Measurements from ENCODE around the gene RAP1GDS1. TPM values are rescaled to one million over a fixed set of nuclear protein-coding genes. Genes with fewer than 3 reads are reported as not detected.

The RAP1GDS1 gene
- total RNA-seq, 4 donors from 2014 or later, result 36.2 to 40.9 (median 37.9) TPM

DNA sequence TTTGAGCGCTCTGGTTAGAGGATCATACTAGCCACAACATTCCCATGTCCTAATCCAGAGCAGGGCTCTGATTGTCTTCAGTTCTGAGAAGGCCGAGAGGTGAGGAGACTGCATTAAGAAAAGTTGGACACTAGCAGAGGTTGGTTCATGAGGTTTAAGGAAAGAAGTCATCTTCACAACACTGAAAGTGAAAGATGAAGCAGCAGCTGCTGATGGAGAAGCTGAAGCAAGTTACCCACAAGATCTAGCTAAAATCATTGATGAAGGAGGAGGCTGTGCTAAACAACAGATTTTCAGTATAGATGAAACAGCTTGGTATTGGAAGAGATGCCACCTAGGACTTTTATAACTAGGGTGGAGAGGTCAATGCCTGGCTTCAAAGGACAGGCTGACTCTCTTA is 36.8 kb downstream of the RAP1GDS1 start:
- no peak for DNase-seq
- WGBS, 2 donors, result 92 to 99% methylated on average over 2 of the region's 2 CpGs
- H3K9me3 ChIP-seq, result no peaks in the 10 kb centered on the region
- no peak overlapping the region for H3K27ac ChIP-seq
- H3K27me3 ChIP-seq, result no peaks in the 10 kb centered on the region
- H3K4me3 ChIP-seq (replicated peaks in 1 of 3), result no peak overlapping the region
- intact Hi-C loops (cut with DNase I), result no loop called here
- H3K36me3 ChIP-seq, result peaks cover 0 to 3% of the 10 kb centered on the region in 2 donors
- TF ChIP-seq, protein P1, sequence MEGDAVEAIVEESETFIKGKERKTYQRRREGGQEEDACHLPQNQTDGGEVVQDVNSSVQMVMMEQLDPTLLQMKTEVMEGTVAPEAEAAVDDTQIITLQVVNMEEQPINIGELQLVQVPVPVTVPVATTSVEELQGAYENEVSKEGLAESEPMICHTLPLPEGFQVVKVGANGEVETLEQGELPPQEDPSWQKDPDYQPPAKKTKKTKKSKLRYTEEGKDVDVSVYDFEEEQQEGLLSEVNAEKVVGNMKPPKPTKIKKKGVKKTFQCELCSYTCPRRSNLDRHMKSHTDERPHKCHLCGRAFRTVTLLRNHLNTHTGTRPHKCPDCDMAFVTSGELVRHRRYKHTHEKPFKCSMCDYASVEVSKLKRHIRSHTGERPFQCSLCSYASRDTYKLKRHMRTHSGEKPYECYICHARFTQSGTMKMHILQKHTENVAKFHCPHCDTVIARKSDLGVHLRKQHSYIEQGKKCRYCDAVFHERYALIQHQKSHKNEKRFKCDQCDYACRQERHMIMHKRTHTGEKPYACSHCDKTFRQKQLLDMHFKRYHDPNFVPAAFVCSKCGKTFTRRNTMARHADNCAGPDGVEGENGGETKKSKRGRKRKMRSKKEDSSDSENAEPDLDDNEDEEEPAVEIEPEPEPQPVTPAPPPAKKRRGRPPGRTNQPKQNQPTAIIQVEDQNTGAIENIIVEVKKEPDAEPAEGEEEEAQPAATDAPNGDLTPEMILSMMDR (IDR thresholded peaks at IDR 0.05), result no peak
- no peak for TF ChIP-seq POLR2A (IDR thresholded peaks at IDR 0.05)
- no peaks in the 10 kb centered on the region for H3K4me1 ChIP-seq

DNA sequence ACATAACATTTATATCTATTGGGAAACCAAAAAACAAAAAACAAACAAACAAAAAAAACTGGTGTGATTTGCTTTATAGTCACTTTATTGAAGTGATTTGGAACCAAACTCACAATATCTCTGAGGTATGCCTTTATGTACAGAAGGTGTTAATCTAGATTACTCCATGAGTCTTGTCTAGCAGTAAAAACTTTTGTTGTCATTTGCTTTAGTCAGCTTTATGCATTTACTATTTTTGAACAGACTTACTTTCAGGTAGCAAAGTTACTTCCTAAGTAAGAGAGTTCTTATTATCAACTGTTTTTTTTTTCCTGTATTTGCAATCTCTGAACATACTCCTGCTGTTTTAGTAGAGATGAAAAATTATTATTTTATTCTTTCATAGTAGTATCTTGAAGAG is 39.5 kb downstream of the RAP1GDS1 start:
- Histone ChIP-seq H3K36me3 (no peaks in the 10 kb centered on the region), H3K27ac (no peak overlapping the region), H3K4me1 (no peaks in the 10 kb centered on the region), H3K27me3 (no peaks in the 10 kb centered on the region), H3K4me3 (replicated peaks in 1 of 3) (no peak overlapping the region), H3K9me3 (no peaks in the 10 kb centered on the region)
- TF ChIP-seq, protein P1 (IDR thresholded peaks at IDR 0.05), result no peak
- TF ChIP-seq POLR2A (IDR thresholded peaks at IDR 0.05), result no peak
- DNase-seq, result no peak
- intact Hi-C loops (cut with DNase I), result no loop called here

- no peaks in the 10 kb centered on the region for H3K4me1 ChIP-seq
- no peak overlapping the region for H3K4me3 ChIP-seq (replicated peaks in 1 of 3)
- H3K36me3 ChIP-seq, result no peaks in the 10 kb centered on the region
- 94 to 95% methylated on average over 1 of the region's 1 CpG for WGBS, 2 donors
- H3K27me3 ChIP-seq, result no peaks in the 10 kb centered on the region
- TF ChIP-seq, protein P1 (IDR thresholded peaks at IDR 0.05), result no peak
- TF ChIP-seq POLR2A (IDR thresholded peaks at IDR 0.05), result no peak
- H3K27ac ChIP-seq, result no peak overlapping the region
- no peaks in the 10 kb centered on the region for H3K9me3 ChIP-seq
- intact Hi-C loops (cut with DNase I), result no loop called here
- DNase-seq, result no peak
These were observed 44.4 kb downstream of the RAP1GDS1 start for GRCh38 chr4:98305576-98305975.

GRCh38 chr4:98310867-98311266 is 49.7 kb downstream of the RAP1GDS1 start:
- Histone ChIP-seq H3K36me3 (no peaks in the 10 kb centered on the region), H3K4me3 (replicated peaks in 1 of 3) (no peak overlapping the region), H3K4me1 (no peaks in the 10 kb centered on the region), H3K27me3 (no peaks in the 10 kb centered on the region), H3K27ac (no peak overlapping the region), H3K9me3 (no peaks in the 10 kb centered on the region)
- intact Hi-C loops (cut with DNase I), result no loop called here
- WGBS, 2 donors, result 92 to 93% methylated on average over 2 of the region's 2 CpGs
- TF ChIP-seq, protein P1 (IDR thresholded peaks at IDR 0.05), result no peak
- TF ChIP-seq POLR2A (IDR thresholded peaks at IDR 0.05), result no peak
- DNase-seq, result no peak

- Histone ChIP-seq H3K4me3 (replicated peaks in 1 of 3) (no peak overlapping the region), H3K27ac (no peak overlapping the region), H3K4me1 (no peaks in the 10 kb centered on the region), H3K9me3 (no peaks in the 10 kb centered on the region), H3K36me3 (no peaks in the 10 kb centered on the region), H3K27me3 (no peaks in the 10 kb centered on the region)
- 95 to 99% methylated on average over 4 of the region's 4 CpGs for WGBS, 2 donors
- intact Hi-C loops (cut with DNase I), result no loop called here
- DNase-seq, result no peak
- TF ChIP-seq, protein P1 (IDR thresholded peaks at IDR 0.05), result no peak
- no peak for TF ChIP-seq POLR2A (IDR thresholded peaks at IDR 0.05)
These were observed 50.5 kb downstream of the RAP1GDS1 start for GRCh38 chr4:98311656-98312055.
